Lower leg skin (tissue), 3 donors: Measurements from ENCODE around the gene MAPKAPK3.

Experiments
- POLR2A ChIP-seq, 2 donors: fragments of 450-650 bp; IDR thresholded peaks; one replicate each; pipeline ENCODE4 v1.6.1; 2016 to 2017; ENCODE audit warnings: antibody characterized with exemption in 2 of 2, mild to moderate bottlenecking in 1 of 2, moderate library complexity in 1 of 2
- TF ChIP-seq, protein P1 (sequence below), 3 donors: fragments of 450-650 bp; IDR thresholded peaks; one replicate each; pipeline ENCODE4 v1.5.1; 2016; ENCODE audit warnings: antibody characterized with exemption in 3 of 3, mild to moderate bottlenecking in 3 of 3, moderate library complexity in 2 of 3

DNA sequence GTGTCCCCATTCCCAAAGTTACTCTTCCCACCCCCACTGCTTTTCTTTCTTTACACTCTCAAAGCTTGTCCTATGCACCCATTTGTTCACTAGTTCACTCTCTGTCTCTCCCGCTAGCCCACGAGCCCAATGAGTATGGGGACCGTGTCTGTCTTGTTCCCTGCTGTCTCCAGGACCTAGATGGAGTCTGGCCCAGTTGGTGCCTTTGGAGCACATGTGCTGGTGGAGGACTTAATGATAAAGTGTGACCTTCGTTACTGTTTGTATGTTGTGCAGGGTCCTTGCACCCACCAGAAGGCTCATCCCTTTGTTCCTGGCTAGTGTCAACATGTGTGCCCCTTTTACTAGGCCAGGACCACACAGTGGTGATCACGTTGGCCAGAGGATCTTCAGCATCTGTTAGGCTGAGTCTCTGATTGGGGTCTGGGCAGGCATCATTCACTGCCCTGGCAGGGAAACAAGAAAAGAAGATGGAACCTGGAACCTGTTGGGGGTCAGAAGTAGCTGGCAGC lies 12.8 kb upstream of the MAPKAPK3 start:
- TF ChIP-seq, protein P1, sequence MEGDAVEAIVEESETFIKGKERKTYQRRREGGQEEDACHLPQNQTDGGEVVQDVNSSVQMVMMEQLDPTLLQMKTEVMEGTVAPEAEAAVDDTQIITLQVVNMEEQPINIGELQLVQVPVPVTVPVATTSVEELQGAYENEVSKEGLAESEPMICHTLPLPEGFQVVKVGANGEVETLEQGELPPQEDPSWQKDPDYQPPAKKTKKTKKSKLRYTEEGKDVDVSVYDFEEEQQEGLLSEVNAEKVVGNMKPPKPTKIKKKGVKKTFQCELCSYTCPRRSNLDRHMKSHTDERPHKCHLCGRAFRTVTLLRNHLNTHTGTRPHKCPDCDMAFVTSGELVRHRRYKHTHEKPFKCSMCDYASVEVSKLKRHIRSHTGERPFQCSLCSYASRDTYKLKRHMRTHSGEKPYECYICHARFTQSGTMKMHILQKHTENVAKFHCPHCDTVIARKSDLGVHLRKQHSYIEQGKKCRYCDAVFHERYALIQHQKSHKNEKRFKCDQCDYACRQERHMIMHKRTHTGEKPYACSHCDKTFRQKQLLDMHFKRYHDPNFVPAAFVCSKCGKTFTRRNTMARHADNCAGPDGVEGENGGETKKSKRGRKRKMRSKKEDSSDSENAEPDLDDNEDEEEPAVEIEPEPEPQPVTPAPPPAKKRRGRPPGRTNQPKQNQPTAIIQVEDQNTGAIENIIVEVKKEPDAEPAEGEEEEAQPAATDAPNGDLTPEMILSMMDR (IDR thresholded peaks at IDR 0.05) = no peak
- no peak for TF ChIP-seq POLR2A (IDR thresholded peaks at IDR 0.05)
